HG03045 (cell line): Measurements from ENCODE around the gene STK39.

Experiments used
- ATAC-seq: cut with Tn5 transposase; IDR thresholded peaks from one replicate; pipeline ENCODE4 v1.9.1; 2021; ENCODE audit warnings: mild to moderate bottlenecking, moderate library complexity; ENCODE audit not compliant: unreplicated experiment

The STK39 gene

DNA sequence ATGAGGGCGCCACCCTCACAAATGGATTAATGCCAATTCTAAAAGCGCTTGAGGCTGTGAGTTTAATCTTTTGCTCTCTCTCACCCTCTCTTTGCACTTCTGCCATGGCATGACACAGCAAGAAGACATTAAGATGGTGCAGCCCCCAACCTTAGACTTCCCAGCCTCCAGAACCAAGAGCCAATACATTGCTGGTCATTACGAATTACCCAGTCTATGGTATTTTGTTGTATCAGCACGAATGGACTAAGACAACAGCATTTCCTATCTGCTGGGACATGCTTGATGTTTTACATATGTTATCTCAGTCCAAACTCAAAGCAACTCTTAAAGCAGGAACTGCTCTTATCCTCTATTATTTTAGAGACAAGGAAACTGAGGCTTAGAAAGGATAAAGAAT is 222.9 kb downstream of the STK39 start:
- ATAC-seq: no peak

DNA sequence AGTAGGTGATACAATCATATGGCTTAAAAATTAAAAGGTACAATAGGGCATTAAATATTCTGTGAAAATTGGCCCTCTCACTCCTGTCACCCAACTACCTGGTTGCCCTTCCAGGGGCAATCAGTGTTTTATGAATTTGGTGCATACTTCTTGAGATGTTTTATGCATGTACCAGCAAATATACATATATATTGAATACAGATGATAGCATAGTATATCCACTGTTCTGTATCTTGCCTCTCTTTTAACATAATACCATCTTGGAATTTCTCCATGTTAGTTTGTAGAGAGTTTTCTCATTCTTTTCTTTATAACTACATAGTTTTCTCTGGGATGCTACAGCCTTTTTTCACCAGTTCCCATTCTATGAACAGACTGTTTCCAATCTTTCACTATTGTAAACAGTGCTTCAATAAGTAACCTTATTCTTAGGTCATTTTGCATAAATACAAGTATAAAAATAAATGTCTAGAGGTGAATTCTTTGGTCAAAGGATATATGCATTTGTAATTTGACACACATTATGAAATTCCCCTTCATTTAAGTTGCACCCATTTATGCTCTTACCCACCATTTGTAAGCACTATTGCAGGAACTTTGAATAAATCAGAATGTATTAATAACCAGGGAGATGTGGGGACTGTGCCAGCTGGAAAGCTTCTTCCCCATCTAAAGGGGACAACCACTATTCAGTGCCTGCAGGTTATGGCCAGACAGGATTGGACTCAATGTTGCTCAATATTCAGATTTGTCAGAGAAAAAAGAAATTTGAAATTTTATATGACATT is 225.4 kb downstream of the STK39 start:
- no peak for ATAC-seq

DNA sequence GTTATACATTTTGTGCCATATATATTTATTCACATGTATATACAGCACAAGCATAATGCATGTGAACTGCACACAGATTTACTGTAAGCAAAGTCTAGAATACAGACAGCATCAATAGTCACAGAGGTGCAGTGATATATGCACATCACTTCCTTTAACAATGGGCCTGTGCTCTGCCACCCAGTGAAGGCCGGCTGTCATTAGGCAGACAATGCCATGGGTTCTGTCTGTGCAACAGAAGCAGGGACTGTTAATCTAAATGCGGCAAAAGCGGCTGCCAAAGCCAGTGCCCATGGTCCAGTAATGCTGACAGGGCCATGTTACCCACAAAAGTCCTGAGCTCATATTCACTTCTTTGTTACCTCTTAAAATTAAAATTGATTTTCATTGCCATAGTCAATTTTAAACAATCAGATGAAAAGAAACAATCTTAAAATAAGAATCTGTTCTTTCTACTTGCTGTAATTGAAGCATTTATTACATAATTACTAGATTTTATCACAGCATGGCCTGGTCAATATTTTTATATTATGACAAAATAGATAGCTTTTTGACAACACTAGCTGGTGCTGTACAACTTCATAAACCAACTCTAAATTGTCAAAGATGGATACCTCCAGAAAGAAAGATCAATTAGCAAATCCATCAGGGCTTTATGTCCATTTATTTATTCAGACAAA is 232.0 kb downstream of the STK39 start:
- ATAC-seq: no peak

DNA sequence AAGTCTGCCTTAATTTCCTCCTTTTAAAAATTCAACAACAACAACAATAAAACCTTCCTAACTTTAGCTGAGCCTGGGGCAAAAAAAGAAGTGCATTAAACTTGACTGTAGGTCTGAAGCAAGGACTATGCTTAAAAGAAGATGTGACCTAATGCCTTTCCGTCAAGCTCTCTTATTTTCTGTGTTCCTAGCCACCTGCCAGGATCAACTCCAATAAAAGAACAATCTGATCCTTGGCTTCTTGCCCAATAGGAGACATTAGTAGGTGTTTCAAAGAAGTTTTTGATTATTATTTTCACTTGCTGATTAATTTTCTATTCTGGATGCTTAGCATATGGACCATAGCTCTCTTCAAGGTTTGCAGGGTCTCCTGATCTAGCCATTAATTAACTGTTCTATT is 237.5 kb downstream of the STK39 start:
- no peak for ATAC-seq

DNA sequence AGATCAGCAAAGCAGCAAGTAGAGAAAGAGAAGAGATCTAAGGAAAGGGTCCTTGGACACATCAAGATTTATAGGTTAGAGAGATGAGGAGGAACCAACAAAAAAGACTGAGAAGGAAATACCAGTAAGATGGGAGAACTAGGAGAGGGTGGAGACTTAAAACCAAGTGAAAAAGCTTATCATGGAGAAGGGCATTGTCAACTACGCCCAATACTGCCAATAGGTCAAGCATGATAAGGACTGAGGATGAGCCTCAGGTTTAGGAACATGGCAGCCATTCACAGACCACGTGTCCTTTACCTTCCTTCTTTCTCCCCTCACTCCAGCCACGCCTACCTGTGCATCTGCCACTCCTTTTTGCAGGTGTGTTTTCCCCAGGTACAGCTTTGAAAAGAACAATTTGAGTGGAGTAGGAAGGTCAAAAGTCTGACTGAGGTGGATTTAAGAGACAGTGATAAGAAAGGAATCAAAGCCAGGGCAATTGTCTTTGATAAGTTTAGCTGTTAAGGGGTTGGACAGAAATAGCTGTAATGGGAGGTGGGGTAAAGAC is 238.7 kb downstream of the STK39 start:
- ATAC-seq: no peak

DNA sequence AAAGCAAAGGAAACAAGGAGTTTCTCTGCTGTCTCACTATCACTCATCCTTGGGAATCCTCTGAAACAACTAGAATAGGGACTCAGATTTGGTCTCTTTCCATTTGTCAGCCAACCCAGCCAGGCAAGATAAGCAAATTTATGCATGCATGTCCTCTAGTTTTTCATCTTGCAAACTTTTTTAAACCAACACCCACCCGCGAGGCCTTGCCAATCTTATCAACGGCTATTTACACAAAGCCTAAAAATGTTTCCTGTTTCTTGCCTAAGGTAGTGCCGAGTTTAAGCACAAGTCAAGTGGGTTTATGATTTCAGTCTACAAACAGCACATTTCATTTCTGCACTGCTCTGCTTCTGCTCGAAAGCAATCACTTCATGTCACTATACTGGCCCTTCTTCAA is 240.9 kb downstream of the STK39 start:
- ATAC-seq: no peak

DNA sequence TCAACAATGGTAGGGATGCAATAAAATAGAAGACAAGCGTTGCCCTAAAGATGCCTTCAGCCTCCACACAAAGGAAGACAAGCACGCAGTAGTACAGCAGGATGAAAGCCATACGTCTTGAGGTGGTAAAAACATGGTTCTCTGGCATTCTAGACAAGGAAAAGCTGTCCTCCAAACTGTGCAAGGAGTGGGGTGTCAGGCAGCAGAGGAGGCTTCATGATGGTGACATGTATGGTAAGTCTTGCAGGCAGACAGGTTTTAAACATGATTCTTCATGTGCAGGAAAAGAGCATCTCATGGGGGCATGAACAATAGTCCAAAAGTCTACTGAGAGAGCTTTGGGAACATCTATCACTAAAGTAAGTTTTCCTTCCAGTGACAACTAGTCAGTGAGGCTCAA is 241.8 kb downstream of the STK39 start:
- no peak for ATAC-seq

DNA sequence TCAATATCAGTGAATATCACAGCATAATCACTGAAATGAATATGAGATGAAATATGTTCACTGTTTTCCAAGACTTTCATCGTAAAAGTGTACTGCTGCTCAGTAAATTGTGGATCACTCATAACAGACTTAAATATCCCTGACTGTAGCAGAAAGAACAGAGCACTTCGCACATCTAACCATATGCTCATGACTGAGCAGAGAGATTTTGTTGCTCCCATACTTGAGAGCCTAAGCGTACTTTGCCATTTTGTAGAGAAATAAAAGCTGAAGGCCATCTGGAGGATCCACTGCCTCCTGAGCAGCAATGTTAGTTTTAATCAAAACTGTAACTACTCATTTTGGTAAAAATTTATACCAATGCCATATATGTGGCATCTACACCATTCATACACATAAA is 243.5 kb downstream of the STK39 start:
- ATAC-seq: no peak

DNA sequence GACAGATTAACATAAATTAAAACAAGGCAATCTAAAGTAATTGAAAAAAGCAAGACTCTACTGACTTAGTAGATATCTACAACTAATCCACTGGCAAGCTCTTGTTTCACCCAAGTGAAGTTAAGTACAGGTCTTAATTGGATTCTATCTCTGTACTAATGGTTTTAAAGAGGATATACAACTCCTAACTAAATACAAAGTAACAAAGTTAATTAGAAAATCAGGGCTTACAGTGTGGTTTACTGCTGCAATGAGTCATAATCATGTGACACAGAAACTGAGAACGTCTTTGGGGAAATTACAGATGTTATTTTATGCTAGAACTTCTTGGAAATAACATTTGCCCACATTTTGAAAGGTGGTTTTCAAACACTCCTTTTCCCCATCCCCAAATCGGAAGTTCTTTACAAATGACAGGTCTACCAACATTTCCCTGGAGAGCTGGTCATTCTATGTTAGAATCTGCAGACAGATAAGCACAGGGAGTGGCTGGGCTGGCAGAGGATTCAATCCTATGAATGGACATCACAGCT is 245.3 kb downstream of the STK39 start:
- no peak for ATAC-seq

DNA sequence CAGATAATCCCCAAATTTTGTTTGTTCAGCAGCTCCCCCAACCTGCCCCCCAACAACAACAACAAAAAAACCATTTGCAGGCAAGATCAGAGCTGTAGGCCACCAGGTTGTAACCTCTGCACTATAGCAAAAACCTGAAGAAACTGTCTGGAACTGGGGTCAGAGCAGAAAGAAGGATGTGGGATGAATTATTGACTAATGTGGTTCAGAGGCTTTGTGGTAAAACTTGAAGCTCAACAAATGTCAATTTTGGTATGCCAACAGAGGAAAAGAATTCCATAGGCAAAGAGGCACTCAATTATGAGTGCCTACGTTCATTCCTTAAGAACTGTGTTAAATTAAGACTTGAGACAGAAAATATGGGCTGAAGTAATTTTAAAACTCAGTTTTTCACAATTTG is 255.1 kb downstream of the STK39 start:
- ATAC-seq: no peak

DNA sequence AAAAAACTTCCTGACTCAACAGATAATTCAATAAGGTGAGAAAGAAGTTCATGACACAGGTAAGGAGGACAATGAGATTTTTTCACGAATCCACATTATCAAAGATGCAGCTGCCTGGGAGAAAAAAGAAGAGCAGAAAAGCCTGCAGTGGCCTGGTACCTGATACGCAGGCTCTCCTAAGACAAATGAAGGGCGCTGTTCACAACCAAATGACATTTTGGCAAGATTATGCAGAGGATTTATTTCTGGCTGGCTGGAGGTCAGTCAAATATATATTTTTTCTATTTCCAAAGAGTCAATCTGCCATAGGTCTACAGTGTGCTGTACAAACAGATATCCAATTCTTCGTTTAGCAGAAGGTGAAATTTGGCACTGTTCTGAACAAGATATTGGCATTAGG is 257.3 kb downstream of the STK39 start:
- ATAC-seq: no peak

DNA sequence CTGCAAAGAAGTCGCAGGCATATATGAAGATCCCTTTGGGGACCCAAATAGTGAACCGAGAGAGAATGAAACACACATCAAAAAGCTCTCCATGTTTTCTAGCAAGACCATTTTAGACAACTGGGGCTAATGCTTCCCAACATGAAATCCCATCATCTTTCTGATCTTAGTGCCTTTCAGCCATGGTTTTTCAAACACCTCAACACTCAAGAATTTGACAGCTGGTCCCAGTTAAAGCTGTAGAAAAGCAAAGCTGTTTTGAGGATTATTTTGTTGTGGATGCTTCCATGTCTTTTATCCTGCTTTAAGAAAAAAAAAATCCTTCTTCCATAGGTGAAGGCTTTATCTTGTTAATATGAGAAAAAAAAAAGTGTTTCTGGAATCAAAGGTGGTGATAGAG is 259.1 kb downstream of the STK39 start:
- no peak for ATAC-seq

DNA sequence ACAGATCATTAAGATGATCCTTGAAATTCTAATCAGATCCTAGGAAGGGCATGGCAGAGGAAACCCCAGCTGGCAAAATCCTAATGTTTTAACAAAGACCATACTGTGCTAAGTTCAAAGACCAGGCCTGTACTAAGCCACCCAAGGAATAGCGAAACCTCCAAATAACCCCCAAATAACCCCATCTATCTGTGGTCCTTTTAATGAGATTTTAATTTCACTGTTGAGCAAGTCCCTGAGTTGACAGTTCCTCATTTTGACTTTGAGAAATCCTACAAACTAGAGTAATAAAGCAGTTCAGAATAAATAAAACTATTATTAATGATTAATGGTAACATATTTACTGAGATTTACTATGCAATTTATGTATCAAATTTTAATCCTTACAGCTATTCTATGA is 259.8 kb downstream of the STK39 start:
- no peak for ATAC-seq

DNA sequence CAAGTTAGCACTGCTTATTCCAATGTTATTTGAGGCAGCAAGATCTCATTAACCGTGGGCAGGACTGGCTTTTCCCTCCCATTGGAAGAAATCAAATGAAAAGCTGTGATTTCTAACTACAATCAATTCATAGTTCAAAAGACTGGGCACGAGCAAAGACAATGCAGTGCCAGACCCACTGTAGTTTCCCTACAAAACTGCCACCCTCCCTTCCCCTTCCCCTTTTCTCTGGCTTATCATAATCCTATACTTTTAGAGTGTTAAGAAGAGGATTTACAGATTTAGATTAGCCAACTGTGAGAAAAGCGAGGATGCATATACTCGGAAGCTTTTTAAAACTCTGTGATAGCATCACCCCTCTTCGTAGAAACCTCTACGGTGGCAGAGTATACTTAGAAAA is 260.4 kb downstream of the STK39 start:
- no peak for ATAC-seq

DNA sequence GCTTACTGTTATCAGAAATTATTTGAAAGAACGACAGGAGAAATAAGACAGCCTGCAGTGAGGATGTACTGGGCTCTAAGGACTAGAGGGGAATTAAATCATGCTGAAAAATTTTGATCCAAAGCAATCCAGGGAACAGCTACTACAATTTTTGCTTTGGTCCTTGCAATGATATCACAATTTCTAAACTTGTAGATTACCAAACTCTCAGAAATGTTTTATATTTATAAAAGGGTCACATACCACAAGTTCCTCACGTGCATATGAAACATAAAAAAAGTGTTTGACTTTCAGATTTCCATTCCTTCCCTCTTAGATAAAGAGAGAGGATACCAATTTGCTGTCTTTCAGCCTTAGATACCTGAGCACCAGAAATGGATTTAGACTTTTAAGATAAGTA is 261.2 kb downstream of the STK39 start:
- ATAC-seq: no peak

DNA sequence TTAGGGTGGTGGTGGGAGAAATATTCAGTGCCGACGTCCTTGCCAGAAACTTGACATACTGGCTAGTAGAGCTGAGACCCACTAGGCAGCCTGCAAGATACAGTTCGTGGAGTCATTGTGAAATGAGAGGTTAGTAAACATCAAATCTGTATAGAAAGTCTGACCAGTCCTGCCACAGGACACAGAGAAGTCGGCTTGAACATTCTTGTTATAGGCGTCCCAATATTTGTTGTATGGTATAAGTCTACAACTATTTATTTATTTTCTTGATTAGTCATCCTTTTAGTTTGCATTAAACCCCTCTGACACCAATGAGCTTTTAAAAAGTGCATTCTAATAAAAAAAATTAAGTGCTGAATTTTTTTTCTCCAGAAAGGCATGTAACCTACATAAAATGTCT is 265.4 kb downstream of the STK39 start:
- ATAC-seq: no peak

DNA sequence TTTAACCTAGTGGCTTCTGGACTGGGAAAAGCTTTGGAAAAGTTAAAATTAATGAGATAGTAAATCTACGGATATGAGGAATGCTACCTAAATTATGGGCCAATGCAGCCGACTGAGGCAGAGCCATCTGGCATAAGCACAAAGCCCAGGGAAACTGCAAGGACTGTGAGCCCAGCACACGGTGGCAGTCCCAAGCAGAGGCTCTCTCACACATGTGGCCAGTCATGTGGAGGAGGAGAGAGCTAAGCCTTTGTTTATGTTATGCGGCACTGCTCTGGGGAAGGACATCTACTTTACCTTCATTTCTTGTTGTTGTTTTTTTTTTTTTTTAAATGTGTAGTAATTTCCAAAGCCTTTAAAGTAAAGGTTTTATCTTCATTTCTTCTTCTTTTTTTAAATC is 267.0 kb downstream of the STK39 start:
- ATAC-seq: no peak

DNA sequence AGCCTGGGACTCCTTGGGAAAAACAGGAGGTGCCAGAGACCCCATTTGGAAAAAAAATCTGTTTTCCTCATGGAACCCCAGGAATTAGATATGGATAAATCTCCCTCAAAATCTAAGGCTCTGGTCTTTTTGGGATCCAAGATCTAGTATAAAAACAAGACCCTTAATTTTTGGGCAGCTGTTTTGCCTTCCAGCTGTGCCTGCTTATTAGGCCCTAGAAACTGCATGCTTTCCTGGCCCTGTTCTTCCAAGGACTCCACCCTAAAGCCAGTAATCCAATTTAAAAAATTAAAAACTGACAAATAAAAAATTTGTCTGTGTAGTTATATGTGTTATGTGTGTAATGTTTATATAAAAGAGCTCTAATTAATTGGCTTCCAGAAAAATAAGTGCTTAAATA is 274.6 kb downstream of the STK39 start:
- no peak for ATAC-seq

DNA sequence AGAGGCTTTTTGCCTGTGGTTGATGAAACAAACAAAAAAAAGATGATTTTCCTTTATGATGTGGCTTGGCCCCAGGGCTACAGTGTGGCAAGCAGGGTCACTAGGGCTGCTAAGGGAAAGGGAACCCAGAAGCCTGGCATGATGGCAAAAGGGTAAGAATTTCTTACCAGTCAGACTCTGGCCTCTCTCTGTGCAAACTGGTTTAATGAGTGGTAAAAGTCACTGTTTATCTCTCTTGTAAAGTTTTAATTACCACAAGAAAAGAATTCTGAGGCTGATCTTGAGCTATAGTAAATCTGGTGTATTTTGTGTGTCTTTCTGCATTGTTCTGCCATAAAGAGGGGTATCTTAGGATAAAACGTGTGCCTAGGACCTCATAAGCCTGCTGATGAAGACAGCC is 275.4 kb downstream of the STK39 start:
- no peak for ATAC-seq

DNA sequence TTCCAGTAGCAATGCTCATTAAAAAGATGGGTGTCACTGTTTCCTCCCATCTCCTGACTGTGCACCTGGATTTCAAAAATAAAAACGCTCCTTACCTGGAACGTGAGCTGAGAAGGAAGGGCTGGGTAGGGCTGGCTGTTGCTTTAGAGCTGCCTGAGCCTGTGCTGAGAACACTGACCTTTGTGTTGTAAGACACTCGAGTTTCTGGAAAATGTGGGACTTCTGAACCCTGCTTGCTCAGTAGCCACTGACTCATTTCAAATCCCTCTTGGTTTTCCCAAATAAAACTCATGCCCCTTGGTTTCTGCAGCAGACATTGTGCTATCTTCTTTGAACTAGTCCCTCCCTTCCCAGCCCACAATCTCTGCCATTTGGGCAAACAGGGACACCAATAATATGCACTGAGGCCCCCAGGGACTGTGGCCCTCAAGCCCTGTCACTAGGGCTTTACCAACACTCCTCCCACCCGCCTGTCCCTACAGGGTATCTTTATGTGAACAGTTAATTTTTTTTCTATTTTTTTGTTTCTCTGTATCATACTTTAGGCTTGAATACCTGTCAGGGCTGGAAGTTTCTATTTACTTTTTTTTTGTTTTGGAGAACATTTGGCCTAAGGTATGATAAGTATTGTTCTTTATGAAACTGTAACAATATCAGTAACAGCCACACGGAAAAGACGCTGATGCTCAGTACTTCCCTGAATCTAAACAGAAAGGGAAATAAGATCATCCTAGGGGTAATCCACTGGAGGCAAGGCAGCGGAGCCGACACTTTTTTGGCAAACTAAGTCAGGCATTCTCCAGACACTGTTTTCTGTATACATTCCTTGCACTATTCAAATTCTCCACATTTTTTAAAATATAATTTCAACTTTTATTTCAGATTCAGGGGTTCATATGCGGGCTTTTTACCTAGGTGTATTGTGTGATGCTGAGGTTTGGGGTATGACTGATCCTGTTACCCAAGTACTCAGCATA is 280.2 kb downstream of the STK39 start:
- ATAC-seq: no peak
